GM21529 (cell line): ENCODE data around the gene CTRL.

Source experiments
- ATAC-seq: cut with Tn5 transposase; IDR thresholded peaks from one replicate; pipeline ENCODE4 v1.9.1; 2021; ENCODE audit not compliant: unreplicated experiment

The CTRL gene

DNA sequence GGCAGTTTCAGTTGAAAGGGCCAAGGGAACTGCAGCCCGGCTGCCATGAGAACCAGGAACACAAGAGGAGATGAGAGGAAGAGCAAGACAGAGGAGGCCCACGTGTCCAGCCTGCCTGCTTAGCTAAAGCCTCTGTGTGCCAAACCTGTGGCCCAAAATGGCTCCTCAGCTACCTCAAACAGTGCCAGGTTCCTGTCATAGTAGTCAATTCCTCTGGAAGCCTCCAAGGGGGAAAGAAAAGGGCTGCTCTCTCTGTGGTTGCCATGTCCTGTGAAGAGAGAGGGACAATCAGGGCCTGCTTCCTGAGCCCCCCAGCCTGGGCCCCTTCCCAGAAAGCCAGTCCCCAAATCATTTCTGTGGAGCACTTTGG is 31.6 kb upstream of the CTRL start:
- no peak for ATAC-seq

DNA sequence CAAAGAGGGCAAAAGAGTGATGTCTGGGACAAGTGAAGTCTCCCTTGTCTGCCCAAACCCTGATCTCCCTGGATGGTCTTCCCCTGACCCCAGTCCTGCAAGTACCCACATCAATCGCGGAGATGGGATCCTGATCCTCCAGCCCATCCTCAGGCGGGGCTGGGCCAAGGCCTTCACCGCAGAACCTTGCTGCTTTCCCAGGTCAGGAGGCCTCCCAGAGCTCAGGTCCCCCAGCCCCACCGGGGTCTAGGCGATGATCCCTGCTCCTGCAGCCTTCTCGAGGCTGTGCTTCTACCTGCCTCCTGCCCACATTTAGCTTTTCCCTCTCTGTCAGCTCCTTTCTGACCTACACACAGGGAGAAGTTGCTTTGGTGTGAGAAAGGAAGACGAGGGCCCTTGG is 30.5 kb upstream of the CTRL start:
- ATAC-seq, result no peak

DNA sequence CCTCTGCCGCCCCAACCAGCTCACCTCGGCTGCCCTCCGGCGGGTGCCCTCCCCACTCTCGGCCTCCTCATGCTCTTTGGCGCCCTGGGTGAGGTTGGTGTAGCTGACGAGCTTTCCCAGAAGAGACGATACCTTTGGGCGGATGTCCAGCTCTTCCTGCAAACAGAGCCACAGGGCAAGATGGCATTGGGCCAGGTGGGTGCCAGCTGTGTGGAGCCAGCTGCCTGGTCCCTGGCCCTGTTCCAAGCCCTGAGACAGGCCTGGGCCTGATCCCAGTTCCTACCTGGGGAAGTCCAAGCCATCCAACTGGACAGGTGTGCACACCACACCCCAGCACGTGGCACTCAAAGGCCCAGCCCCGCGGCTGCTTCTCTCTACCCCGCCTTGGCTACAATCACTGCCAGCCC is 29.9 kb upstream of the CTRL start:
- no peak for ATAC-seq

DNA sequence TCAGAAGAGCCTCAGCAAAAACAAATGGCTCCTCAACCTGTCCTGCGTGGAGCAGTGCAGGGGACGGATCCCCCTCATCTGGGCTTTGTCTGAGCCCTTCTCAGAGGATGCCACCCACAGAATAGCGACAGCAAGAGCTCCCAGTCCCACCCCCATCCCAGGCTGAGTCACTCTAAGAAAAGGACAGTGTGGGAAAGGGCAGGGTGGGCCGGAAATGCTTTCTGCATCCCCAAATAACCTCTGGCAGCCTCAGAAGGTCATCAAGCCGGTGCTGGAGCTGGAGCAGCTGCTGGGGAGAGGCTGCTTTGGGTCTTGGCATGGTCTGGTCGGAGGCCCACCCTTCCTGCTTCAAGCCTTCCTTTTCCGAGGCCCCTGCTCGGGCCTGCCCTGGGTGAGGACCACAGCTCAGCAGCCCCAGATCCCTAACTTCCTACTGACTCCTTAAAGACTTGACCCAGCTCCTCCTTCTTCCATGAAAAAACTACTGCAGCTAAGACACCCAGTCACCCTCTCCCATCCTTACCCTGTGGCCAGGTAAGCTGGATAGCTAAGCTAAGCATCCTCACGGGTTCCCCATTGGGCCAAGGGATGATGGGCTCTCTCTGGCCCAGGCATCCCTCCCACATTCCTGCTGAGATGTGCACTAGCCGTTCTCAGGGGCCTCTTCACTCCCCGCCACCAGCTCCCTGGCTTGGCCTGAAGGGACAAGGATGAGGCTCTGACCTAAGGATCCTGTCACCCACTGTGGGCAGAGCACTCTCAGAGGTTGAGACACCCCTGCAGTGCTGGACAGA is 28.1 kb upstream of the CTRL start:
- ATAC-seq, result no peak

DNA sequence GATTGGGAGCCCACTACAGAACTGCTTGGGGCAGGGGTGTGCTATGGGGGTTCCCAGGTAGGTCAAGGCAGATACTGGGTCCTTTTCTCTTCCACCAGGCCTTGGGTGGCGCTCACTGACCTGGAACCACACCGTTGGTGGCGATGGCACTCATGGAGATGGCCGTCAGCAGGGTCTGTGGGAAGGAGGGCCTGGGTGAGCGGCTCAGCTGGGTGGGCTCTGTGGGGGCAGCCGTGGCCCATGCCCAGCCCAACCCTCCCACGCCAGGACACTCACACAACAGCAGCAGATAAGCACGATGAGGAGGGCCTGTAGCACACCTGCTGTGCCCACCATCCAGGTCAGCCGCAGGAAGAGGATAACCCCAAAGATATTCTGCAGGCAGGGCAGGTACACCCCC is 26.0 kb upstream of the CTRL start:
- no peak for ATAC-seq

DNA sequence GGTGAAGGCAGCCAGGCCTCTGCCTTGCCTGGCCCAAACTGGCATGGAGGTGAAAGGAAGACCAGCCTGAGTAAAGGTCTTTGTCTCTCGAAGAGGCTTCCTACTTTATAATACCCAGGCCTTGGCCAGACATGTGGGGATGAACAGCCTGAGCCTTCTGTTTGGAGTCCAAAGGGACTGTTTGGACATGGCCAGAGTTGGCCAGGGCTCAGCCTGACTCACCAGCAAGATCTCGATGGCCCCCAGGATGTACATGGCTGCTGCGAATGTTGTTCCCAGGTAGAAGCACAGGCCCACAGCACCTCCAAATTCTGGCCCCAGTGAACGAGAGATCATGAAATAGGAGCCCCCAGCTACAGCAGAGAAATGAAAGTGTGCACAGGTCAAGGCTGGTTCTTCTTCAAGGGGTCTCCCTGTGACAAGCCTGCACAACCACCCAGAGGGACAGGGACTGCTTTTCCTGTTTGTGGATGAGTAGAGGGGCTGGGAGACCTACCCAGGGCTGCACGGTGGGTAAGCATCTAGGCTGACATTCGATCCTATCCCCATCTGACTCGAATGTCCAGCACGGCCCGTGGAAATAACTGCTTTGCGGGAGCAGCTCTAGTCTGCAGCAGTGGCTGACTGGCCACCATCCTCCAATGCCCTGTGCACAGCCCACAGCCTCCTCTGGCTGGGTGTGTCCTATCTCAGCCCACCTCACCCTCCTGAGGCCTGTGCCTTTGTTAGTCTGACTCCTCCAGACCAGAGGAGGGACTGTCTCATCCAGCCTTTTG is 22.9 kb upstream of the CTRL start:
- no peak for ATAC-seq

DNA sequence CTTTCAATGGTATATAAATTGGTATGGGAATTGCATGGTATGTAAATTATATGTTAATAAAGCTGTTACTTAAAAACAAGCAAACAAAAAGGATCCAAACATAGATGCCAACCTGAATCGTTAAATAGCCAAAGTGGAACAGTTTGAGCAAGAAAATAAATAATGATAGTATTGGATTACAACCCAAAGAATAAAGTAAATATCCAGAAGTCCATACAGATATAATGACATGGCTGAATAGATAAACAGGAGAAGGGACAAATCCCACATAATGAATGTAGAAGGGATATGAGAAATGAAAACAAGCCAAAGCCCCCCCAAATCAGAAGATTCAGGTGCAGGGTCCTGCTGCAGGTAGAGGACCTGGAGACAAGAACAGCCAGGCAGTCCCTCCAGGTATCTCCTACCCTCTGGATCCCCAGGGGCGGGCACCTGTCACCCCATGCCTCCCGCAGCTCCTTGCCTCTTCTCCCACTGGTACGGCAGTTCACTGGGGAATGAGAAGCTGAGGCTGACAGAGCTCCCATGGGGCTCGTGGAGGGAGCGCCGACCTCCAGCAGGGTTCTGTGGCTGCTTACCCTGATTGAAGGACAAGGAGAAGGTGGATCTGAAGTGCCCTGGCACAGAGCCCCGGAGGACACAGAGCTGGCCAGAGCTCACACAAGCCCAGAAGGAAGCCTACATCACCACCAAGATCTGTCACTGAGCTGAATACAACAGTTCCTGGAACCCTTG is 22.1 kb upstream of the CTRL start:
- ATAC-seq, result no peak

DNA sequence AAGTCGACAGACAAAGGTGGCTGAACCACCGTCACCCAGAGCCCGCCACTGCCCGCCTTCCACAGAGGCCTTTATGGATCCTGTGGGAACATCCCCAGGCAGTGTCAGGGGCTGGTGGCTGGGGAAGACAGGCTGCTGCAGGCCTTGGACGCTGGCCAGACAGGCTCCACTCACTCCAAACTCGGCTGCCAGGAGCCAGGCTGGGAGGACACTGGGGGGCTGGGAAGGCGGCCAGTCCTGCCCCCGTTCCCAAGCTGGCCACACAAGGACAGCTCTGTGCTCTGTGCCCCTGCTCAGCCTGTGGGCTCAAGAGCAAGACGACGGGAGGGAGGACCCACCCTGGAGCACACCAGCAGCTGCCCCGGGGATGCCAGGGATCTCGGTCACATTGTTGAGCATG is 19.8 kb upstream of the CTRL start:
- ATAC-seq, result no peak

DNA sequence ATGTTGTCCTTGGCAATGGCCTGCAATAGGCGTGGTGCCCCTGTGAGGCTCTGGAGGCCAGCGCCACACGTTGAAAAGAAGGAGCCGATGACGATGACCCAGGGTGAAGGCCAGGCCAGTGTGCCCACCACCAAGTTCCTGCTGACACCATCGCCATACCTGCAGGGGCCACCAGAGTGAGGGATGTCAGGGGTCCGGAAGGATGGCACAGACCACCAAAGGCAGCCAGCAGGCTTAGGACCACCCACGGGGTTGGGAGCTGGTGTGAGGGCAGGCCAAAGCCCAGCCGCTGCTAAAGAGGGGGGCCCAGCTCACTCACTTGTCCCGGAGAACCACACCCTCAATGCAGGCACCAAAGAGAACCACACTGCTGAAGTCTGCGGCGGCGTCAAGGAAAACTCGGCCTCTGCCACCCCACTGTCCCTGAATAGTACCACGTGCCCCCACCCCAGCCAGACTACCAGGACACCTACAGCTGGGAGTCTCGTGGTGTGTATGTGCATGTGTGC is 18.7 kb upstream of the CTRL start:
- ATAC-seq, result no peak

DNA sequence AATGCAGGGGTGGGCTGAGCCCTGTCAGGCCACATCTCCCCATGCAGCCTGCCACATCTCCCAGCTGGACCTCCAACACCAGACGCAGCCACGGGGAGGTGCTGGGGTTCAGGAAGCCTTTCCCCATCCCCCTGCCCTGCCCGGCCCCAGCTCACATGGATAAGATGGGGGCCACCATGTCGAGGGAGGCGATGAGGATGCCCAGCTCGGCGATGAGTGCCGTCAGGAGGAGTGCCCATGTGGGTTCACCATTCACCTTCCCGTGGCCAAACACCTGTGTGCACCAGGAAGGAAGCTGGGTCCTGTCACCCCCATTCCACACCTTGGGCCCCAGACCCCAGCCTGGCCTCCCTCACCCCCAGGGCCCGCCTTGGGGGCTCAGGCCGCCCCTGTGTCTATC is 18.0 kb upstream of the CTRL start:
- no peak for ATAC-seq

DNA sequence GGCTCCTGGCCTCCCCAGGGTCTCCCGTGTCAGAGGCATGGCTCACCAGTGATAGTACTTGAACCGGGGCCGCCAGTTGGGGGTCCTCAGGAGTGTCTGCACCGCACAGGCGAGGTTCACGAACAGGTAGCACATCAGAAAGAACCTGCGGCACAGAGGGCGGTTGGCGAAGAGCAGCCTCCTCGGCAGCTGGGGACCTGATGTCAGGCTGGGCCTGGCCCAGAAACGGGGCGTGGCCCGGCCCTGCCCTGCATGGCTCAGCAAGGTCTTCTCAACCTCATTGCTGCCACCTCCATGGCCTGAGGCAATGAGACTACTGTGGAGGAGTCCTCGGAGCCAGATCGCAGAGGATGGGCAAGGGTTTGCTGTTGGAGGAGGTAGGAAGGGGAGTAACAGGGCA is 16.4 kb upstream of the CTRL start:
- no peak for ATAC-seq

DNA sequence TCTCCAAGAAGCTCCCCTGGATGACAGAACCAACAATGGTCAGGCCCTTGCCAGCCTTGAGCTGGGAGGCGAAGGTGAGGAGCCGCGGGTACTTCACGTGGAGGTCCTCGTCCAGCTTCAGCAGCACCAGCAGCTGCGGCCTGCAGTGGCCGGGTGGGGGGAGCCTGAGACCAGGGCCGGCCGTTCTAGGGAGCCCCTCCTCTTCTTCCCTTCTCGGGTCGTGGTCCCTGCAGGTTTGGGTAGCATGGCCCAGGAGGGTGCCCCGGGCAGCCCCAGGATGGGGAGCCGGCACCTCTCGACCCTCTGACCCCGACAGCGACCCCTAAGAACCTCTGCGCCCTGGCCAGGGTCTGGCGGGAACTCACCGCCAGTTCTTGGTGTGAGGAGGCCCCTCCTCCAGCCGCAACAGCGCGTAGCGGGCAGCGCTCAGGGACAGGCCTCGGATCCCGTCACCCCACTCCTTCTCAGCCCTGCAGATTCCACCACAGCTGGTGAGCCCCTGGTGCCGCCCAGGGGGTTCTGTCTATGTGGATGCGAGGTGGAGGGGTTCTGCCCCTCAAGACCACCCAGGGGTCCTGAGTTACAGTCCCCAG is 15.4 kb upstream of the CTRL start:
- ATAC-seq, result no peak

DNA sequence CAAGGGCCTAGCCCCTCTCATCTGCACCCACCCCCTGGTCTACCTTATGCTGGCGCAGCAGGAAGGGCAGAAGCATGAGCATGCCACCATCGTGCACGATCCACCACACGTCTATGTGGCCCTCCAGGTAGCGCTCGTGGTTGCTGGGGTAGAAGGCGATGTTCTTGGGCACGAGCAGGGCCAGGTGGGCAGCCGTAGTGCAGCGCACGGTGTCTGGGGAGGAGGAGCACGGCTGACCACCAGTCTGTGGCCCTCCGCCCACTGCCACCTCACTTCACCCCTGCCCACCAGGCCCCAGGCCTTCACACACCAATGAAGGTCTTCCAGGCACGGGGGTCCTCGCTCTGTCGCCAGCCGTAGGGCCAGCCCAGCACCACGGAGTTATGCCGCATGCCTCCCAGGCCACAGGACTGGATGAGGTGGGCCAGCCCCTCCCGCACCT is 14.5 kb upstream of the CTRL start:
- no peak for ATAC-seq

DNA sequence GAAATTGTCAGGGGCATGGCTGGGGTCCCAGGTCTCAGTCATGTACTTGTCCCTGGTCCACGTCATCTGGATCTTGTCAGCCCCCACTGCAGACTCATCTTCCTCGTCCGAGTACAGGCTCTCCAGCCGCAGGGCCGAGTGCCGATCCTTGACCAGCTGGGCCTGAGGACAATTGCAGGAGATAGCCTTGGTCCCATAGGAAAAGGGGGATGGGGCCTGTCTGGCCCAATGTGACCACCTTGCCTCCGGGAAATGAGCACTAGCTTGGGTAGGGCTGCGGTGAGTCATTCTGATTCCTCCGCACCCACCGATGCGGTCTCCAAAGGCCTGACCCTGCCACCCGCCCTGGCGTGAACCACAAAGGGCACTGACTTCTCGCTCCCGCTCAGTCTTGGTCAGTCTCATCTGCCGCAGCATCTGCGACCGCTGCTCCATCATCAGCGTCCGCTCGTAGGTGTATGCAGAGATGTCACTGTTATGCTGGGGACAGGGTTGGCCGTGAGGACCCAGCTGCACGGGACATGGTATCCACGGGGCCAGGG is 13.8 kb upstream of the CTRL start:
- ATAC-seq, result no peak

DNA sequence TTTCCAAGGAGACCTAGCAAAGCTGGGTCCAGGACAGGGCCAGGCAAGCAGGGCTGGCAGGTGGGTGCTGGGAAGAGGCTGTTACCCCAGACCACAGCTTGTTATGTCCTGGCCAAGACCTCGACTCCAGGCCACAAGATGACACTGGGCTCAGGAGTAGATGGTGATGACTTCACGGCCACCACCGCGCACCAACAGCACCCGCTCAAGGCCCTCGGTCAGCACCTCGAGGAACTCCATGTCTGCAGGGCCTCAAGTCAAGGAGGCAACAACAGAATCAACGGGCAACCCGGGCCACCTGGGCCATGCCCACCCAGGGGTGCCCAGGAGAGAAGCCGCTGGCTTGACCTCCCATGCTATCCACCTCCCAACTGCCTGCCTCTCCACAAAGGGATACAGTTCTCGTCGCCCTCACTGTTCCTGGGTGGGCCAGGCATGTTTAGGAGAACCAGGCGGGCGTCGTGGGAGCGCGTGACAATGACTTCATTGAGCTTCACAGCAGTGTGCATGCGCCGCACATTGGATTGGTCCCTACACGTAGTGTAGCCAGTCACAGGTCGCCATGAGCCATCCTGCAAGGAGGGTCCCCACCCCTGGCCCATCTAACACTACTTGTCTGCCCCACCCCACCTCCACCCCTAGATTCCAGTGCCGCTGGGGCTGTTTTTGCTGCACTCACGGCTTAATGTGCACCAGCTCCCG is 13.2 kb upstream of the CTRL start:
- ATAC-seq, result no peak

DNA sequence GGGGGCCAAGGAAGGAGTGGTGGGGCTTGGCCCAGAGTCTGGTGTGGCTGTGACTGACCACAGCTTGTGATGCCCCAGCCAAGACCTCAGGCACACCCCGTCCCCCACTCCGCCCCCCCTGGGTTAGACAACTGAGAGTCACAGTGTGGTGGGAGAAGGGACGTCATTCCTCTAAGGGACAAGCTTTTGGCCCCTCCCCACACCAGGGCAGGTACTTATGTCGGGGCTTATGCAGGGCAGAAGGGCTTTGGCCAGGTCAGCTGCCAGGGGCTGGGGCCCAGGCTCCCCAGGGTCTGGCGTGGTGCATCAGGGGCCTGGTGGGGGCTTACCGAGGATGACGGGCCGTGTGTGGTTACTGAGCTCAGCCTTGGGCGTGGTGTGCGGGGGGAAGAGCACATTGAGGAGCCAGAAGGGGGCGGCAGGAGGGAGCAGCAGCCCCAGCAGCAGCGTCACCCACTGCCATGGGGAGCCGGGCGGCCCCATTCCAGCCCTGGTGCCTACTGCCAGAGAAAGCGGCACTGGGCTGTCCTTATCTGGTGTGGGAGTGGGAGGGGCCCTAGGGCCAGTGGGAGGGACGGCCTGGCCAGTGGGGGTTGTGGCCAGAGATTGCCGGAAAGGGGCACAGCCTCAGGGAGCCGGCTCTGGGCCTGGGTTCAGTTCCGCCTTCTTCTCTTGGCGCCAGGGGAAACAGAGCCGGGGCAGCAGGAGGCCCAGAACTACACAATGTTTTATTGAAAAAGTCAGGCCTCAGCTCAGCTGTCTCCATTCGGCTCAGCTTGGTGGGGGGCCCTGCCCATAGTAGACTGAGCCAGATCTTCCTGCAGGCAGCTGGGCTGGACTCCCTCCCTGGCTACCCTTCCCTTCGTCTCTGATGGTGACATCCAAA is 12.2 kb upstream of the CTRL start, which contains the start of gene LCAT:
LCAT (minus strand) TSS at position 502 of the 886 bp plus-strand sequence; CDS start at position 483, 19 bp downstream.
- no peak for ATAC-seq

DNA sequence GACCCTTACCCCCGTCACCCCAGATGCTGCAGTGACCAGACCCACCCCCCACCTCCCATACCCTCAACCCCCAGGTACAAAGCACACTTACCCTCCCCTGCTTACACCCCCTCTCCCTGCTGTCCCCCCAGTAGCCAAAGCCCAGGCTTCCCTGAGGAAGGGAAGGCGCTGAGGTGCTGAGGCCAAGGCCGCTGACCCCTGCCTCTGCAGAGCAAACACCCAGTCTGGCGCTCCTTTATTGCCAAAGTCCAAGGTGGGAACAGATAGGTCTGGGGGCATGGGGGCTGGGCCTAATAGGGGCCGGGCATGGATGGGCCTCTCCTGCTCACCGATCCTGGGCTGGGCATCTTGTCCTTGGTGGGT is 11.6 kb upstream of the CTRL start:
- no peak for ATAC-seq

DNA sequence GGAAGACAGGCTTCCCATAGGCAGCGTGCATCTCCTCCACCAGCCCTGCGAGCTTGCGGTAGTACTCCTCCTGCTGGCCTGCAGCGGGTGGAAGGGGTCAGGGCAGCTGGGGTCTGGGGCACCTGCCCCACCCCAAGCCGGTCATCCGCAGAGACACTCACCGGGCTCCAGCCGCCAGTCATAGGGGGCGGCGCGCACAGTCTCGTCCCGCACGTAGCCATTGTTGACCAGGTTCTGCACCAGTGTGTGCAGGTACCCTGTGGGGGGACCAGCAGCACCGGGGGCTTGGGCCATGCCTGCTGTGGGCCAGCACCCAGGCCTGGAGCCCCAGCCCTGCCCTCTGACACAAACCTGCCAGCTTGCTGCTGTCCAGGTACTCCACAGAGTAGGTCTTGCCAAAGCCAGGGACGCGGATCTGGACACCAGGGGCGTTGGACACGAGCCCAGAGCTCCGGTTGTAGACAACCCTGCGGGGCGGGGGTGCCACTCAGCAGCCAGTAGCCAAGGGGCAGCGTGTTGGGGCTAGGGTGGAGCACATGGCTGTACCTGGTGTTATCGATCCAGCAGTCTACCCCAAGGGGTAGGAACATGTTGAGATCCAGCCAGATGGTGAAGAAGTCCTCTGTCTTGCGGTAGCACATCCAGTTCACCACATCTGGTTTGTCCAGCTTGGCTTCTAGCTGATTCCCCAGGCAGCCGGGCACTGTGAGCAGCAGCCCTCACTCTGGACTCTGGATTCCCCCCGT is 11.0 kb upstream of the CTRL start:
- no peak for ATAC-seq

DNA sequence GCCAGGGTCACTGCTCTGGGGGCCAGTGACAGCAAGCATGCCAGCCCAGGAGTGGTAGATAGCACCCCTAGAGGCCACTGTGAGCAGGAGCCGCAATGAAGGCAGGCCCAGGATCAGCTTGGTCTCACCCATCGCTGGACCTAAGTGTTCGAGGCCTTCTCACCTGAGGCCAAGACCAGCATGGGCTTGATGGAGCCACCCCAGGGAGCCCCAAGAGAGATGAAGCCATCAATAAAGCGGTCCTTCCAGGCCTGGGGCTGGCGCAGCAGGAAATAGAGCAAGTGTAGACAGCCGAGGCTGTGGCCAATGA is 10.5 kb upstream of the CTRL start:
- no peak for ATAC-seq
